CD4-positive, alpha-beta memory T cell (primary cell): ENCODE results near the gene FOXN4. TPM values are rescaled to one million over a fixed set of nuclear protein-coding genes. Genes with fewer than 3 reads are reported as not detected.
A peak's percentile ranks its signal among the peaks of the same experiment; 100 is the strongest.

Source experiments
- CTCF ChIA-PET: fragments of 350-600 bp; sonication (Branson Sonifier 250); formaldehyde crosslinking; loops from one replicate; lab custom pipeline; 2021; ENCODE audit warnings: inconsistent platforms; ENCODE audit not compliant: partially characterized antibody; lab: Charles Lee
- POLR2A ChIA-PET: fragments of 350-600 bp; sonication (Branson Sonifier 250); formaldehyde crosslinking; loops from one replicate; lab custom pipeline; 2021; ENCODE audit not compliant: partially characterized antibody; lab: Charles Lee
- DNase-seq, 5 donors: peaks; one replicate each; pipeline versions ENCODE4 v3.0.0 to v3.0.0-alpha.2; 2020 to 2022; ENCODE audit warnings: mixed read lengths in 1 of 5
- H3K27ac ChIP-seq: one replicate; pipeline ENCODE4 v1.7.0; 2013; ENCODE audit warnings: low read depth, low read length
- H3K27me3 ChIP-seq: 2 replicates; pipeline ENCODE4 v1.7.0; 2013; ENCODE audit warnings: mild to moderate bottlenecking, low read length, moderate library complexity; ENCODE audit not compliant: insufficient read depth
- H3K36me3 ChIP-seq: 2 replicates; pipeline ENCODE4 v1.7.0; 2013; ENCODE audit warnings: mild to moderate bottlenecking, low read length, moderate library complexity; ENCODE audit not compliant: insufficient read depth
- H3K4me1 ChIP-seq: 2 replicates; pipeline ENCODE4 v1.7.0; 2013; ENCODE audit warnings: mild to moderate bottlenecking, low read length, moderate library complexity; ENCODE audit not compliant: insufficient read depth
- H3K4me3 ChIP-seq, 2 donors: one replicate each; pipeline ENCODE4 v1.7.0; 2013; ENCODE audit warnings: low read length in 2 of 2, mild to moderate bottlenecking in 1 of 2
- H3K9me3 ChIP-seq, 2 donors: one replicate each; pipeline ENCODE4 v1.7.0; 2013; ENCODE audit warnings: low read length in 2 of 2, control low read depth in 1 of 2; ENCODE audit not compliant: control insufficient read depth in 1 of 2
- H3K27ac Mint-ChIP-seq, 7 donors: one replicate each; pipeline ENCODE4 v1.8.0; 2020 to 2021; ENCODE audit warnings: mixed read lengths in 7 of 7, mild to moderate bottlenecking in 6 of 7, inconsistent platforms in 3 of 7, moderate library complexity in 3 of 7
- H3K27me3 Mint-ChIP-seq, 2 donors: one replicate each; pipeline ENCODE4 v1.8.0; 2020 to 2021; ENCODE audit warnings: mixed read lengths in 2 of 2
- H3K36me3 Mint-ChIP-seq, 2 donors: one replicate each; pipeline ENCODE4 v1.8.0; 2020 to 2021; ENCODE audit warnings: mixed read lengths in 2 of 2, inconsistent platforms in 1 of 2, mild to moderate bottlenecking in 1 of 2
- H3K4me1 Mint-ChIP-seq, 4 donors: one replicate each; pipeline ENCODE4 v1.8.0; 2020 to 2021; ENCODE audit warnings: mixed read lengths in 4 of 4, mild to moderate bottlenecking in 1 of 4
- H3K4me3 Mint-ChIP-seq, 8 donors: one replicate each; pipeline ENCODE4 v1.8.0; 2020 to 2021; ENCODE audit warnings: mixed read lengths in 8 of 8, mild to moderate bottlenecking in 7 of 8, moderate library complexity in 6 of 8, inconsistent platforms in 3 of 8
- H3K9me3 Mint-ChIP-seq, 8 donors: one replicate each; pipeline ENCODE4 v1.8.0; 2020 to 2021; ENCODE audit warnings: mixed read lengths in 8 of 8, mild to moderate bottlenecking in 5 of 8, inconsistent platforms in 3 of 8, moderate library complexity in 1 of 8
- intact Hi-C: fragments of 100-400 bp; cut with micrococcal nuclease; formaldehyde crosslinking; loops from one replicate; pipeline ENCODE4 v1.15.1; 2023
- polyA plus RNA-seq, 2 donors: library from polyadenylated mRNA; unstranded; fragments of 300-500 nt; fragmentation: Illumina TruSeq; gene quantifications; one replicate each; pipeline ENCODE4 v1.2.3, GENCODE V29; 2021
- total RNA-seq, 2 experiments: library from RNA; stranded (reverse); gene quantifications; one replicate each; pipeline ENCODE4 v1.2.3, GENCODE V29; 2021

FOXN4 gene
- total and polyA plus RNA-seq, 4 experiments from 2014 or later = not detected

DNA sequence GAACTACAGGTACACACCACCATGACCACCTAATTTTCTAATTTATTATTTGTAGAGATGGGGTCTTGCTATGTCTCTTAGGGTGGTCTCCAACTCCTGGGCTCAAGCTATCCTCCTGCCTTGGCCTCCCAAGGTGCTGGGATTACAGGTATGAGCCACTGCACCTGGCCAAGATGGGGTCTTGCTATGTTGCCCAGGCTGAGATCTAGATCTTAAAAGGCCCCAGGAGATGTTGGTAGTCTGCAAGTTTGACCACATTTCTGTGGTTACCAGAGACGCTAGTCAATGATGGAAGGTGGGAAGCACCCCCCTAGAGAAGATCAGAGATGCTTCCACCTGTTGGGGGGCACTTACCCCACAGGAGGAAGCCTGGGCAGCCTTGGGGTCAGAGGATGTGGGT, 34.7 kb downstream of the FOXN4 start:
- POLR2A ChIA-PET = no interaction called here
- H3K27me3 ChIP-seq = no peaks in the 10 kb centered on the region
- Mint-ChIP-seq H3K4me1 (peaks cover 0 to 2% (median 0%) of the 10 kb centered on the region in 4 donors), H3K9me3 (peaks cover 0 to 9% (median 0%) of the 10 kb centered on the region in 8 donors), H3K36me3 (peaks cover 0 to 5% of the 10 kb centered on the region in 2 donors), H3K27me3 (peaks cover 3 to 4% of the 10 kb centered on the region in 2 donors), H3K4me3 (no peak overlapping the region), H3K27ac (no peak overlapping the region)
- H3K4me3 ChIP-seq = no peak overlapping the region
- no peak overlapping the region for H3K27ac ChIP-seq
- CTCF ChIA-PET = no interaction called here
- intact Hi-C loops = no loop called here
- no peaks in the 10 kb centered on the region for H3K36me3 ChIP-seq
- no peaks in the 10 kb centered on the region for H3K4me1 ChIP-seq
- DNase-seq = no peak
- H3K9me3 ChIP-seq = no peaks in the 10 kb centered on the region

DNA sequence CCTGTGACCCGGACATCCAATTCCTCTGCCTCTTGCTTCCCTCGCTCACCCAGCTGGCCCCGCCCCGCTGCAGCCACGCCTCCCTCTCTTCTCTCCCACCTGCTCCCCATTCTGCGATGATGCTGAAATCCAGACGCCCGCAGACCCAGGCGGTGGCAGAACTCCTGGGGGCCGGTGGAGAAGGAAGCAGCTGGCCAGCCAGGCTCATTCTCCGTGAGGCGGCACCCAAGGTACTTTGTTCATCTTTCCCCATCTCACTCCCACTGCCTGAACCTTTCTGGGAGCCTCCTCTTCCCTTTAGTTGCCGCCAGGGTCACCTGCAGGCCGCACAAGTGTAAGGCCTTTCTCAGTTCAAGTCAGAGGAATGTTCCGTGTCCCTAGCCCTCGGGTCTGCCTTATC, 35.7 kb downstream of the FOXN4 start:
- H3K9me3 Mint-ChIP-seq = peaks cover 0 to 9% (median 0%) of the 10 kb centered on the region in 8 donors
- H3K4me3 Mint-ChIP-seq = no peak overlapping the region
- H3K27ac Mint-ChIP-seq = no peak overlapping the region
- no peaks in the 10 kb centered on the region for H3K9me3 ChIP-seq
- no peaks in the 10 kb centered on the region for H3K27me3 ChIP-seq
- intact Hi-C loops = no loop called here
- ChIA-PET POLR2A (no interaction called here), CTCF (no interaction called here)
- H3K36me3 Mint-ChIP-seq = peaks cover 0 to 5% of the 10 kb centered on the region in 2 donors
- H3K4me1 ChIP-seq = no peaks in the 10 kb centered on the region
- no peaks in the 10 kb centered on the region for H3K36me3 ChIP-seq
- no peak overlapping the region for H3K4me3 ChIP-seq
- H3K27me3 Mint-ChIP-seq = peaks cover 3 to 4% of the 10 kb centered on the region in 2 donors
- no peak for DNase-seq
- peaks cover 0 to 2% (median 0%) of the 10 kb centered on the region in 4 donors for H3K4me1 Mint-ChIP-seq
- H3K27ac ChIP-seq = no peak overlapping the region

- no peaks in the 10 kb centered on the region for H3K36me3 ChIP-seq
- no peaks in the 10 kb centered on the region for H3K27me3 ChIP-seq
- Mint-ChIP-seq H3K4me1 (peaks cover 0 to 2% (median 0%) of the 10 kb centered on the region in 4 donors), H3K4me3 (no peak overlapping the region), H3K27ac (no peak overlapping the region), H3K9me3 (peaks cover 0 to 9% (median 0%) of the 10 kb centered on the region in 8 donors), H3K27me3 (peaks cover 3 to 4% of the 10 kb centered on the region in 2 donors), H3K36me3 (peaks cover 10 to 12% of the 10 kb centered on the region in 2 donors)
- no peaks in the 10 kb centered on the region for H3K9me3 ChIP-seq
- H3K4me3 ChIP-seq = no peak overlapping the region
- no peaks in the 10 kb centered on the region for H3K4me1 ChIP-seq
- no peak overlapping the region for H3K27ac ChIP-seq
- ChIA-PET POLR2A (no interaction called here), CTCF (no interaction called here)
- intact Hi-C loops = no loop called here
- no peak for DNase-seq
Measured at GRCh38 chr12:109271418-109271817, 37.7 kb downstream of the FOXN4 start.

DNA sequence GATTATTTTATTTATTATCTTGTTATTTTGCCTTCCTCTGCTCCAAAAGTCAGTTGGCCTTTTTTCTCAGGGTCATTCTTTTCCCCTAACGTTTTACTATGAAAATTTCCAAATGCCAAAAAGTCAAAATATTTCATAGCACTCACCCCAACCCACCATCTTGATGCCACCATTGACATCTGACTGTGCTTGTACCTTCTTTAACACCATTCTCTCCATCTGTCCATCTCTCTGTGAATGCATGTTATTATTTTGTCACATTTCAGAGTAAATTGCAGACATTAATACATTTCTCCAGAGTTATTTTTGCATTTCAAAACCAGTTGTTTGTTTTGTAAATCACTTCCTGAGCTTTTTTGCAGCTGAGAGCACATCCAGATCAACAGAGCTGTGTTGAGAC, 38.6 kb downstream of the FOXN4 start:
- intact Hi-C loops = no loop called here
- no peaks in the 10 kb centered on the region for H3K27me3 ChIP-seq
- H3K9me3 Mint-ChIP-seq = peaks cover 0 to 9% (median 0%) of the 10 kb centered on the region in 8 donors
- H3K27ac ChIP-seq = no peak overlapping the region
- no peak overlapping the region for H3K4me3 ChIP-seq
- H3K4me3 Mint-ChIP-seq = no peak overlapping the region
- H3K27ac Mint-ChIP-seq = no peak overlapping the region
- H3K36me3 ChIP-seq = no peaks in the 10 kb centered on the region
- DNase-seq = no peak
- no peaks in the 10 kb centered on the region for H3K4me1 ChIP-seq
- POLR2A ChIA-PET = no interaction called here
- H3K27me3 Mint-ChIP-seq = peaks cover 3 to 4% of the 10 kb centered on the region in 2 donors
- CTCF ChIA-PET = no interaction called here
- H3K4me1 Mint-ChIP-seq = peaks cover 0 to 2% (median 0%) of the 10 kb centered on the region in 4 donors
- peaks cover 10 to 20% of the 10 kb centered on the region in 2 donors for H3K36me3 Mint-ChIP-seq
- no peaks in the 10 kb centered on the region for H3K9me3 ChIP-seq

DNA sequence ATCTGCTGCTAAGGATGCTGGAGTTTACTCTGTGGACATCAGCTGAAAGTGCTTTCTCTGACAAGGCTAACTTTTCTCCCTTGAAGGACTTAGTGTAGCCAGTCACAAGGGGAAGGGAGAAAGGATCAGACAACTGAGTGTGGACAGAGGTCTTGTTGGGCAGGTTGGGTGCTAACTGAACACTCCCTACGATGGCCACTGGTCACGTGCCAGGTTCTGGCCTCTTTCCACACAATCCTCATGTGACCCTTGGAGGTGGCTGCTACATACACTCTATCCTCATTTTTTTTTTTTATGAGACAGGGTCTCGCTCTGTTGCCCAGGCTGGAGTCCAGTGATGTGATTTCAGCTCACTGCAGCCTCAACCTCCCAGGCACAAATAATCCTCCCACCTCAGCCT, 39.7 kb downstream of the FOXN4 start:
- DNase-seq = no peak
- intact Hi-C loops = no loop called here
- Mint-ChIP-seq H3K4me3 (no peak overlapping the region), H3K4me1 (peaks cover 0 to 2% (median 0%) of the 10 kb centered on the region in 4 donors), H3K27ac (no peak overlapping the region), H3K36me3 (peaks cover 10 to 24% of the 10 kb centered on the region in 2 donors), H3K27me3 (peaks cover 1 to 2% of the 10 kb centered on the region in 2 donors), H3K9me3 (peaks cover 0 to 9% (median 0%) of the 10 kb centered on the region in 8 donors)
- no peaks in the 10 kb centered on the region for H3K4me1 ChIP-seq
- CTCF ChIA-PET = no interaction called here
- H3K4me3 ChIP-seq = no peak overlapping the region
- H3K27ac ChIP-seq = no peak overlapping the region
- POLR2A ChIA-PET = no interaction called here
- no peaks in the 10 kb centered on the region for H3K9me3 ChIP-seq
- H3K36me3 ChIP-seq = no peaks in the 10 kb centered on the region
- no peaks in the 10 kb centered on the region for H3K27me3 ChIP-seq

- peaks cover 0 to 9% (median 0%) of the 10 kb centered on the region in 8 donors for H3K9me3 Mint-ChIP-seq
- Histone ChIP-seq H3K4me1 (no peaks in the 10 kb centered on the region), H3K27ac (no peak overlapping the region), H3K4me3 (no peak overlapping the region), H3K36me3 (no peaks in the 10 kb centered on the region), H3K9me3 (no peaks in the 10 kb centered on the region), H3K27me3 (no peaks in the 10 kb centered on the region)
- no peak overlapping the region for H3K27ac Mint-ChIP-seq
- H3K4me3 Mint-ChIP-seq = no peak overlapping the region
- no peak for DNase-seq
- H3K36me3 Mint-ChIP-seq = peaks cover 12 to 26% of the 10 kb centered on the region in 2 donors
- intact Hi-C loops = no loop called here
- H3K27me3 Mint-ChIP-seq = peaks cover 1 to 2% of the 10 kb centered on the region in 2 donors
- ChIA-PET POLR2A (no interaction called here), CTCF (no interaction called here)
- peaks cover 0 to 2% (median 0%) of the 10 kb centered on the region in 4 donors for H3K4me1 Mint-ChIP-seq
Measured at GRCh38 chr12:109268896-109269295, 40.2 kb downstream of the FOXN4 start.

- H3K4me1 Mint-ChIP-seq = no peaks in the 10 kb centered on the region
- H3K27ac ChIP-seq = no peak overlapping the region
- no peaks in the 10 kb centered on the region for H3K9me3 ChIP-seq
- no peak overlapping the region for H3K4me3 ChIP-seq
- peaks cover 18 to 33% of the 10 kb centered on the region in 2 donors for H3K36me3 Mint-ChIP-seq
- intact Hi-C loops = no loop called here
- no peak overlapping the region for H3K4me3 Mint-ChIP-seq
- H3K36me3 ChIP-seq = no peaks in the 10 kb centered on the region
- H3K27ac Mint-ChIP-seq = peak overlapping the region in 1 of 7 donors; percentile 32
- no peaks in the 10 kb centered on the region for H3K27me3 Mint-ChIP-seq
- DNase-seq = no peak
- no peaks in the 10 kb centered on the region for H3K27me3 ChIP-seq
- H3K4me1 ChIP-seq = no peaks in the 10 kb centered on the region
- POLR2A ChIA-PET = no interaction called here
- H3K9me3 Mint-ChIP-seq = peaks cover 0 to 15% (median 2%) of the 10 kb centered on the region in 8 donors
- CTCF ChIA-PET = no interaction called here
Measured at GRCh38 chr12:109267361-109267760, 41.7 kb downstream of the FOXN4 start.
